Measurements from ENCODE around the gene GLP1R. TPM values are rescaled to one million over a fixed set of nuclear protein-coding genes. Genes with fewer than 3 reads are reported as not detected.

GLP1R gene
- total and polyA plus RNA-seq, 5 experiments from 2014 or later: not detected

DNA sequence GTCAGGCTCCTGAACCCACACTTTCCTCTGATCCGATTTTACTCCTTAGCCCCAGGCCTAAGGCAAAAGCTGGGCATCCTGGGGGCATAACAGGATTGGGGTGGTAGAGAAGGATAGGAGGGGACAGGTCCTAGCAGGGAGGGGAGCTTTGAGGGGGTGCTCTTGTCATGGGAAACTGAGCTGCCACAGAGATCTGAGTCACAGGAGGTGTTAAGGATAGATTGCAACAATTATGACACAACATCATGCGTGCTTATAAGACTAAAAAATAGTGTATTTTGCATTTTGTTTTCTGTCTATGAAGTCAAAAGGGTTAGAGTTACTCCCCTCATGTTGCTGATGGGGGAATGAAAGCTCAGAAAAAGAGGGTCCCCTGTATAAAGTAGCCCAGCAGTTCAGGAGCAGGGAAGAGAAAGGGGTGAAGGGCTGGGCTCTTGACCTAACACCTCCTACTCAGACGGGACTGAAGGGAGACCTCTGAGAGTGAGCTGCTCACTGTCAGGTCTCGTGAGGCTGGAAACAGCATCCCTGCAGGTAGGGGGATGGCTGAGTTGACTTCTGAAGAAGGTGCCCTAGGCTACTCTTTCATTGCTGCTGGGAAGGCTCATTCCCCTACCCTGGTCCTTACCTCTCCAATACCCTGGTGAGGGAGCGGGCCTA is 2.0 kb downstream of the GLP1R start:
- DNase-seq: no peak
- H3K27me3 Mint-ChIP-seq: peaks cover 12 to 57% (median 31%) of the 10 kb centered on the region in 5 donors

DNA sequence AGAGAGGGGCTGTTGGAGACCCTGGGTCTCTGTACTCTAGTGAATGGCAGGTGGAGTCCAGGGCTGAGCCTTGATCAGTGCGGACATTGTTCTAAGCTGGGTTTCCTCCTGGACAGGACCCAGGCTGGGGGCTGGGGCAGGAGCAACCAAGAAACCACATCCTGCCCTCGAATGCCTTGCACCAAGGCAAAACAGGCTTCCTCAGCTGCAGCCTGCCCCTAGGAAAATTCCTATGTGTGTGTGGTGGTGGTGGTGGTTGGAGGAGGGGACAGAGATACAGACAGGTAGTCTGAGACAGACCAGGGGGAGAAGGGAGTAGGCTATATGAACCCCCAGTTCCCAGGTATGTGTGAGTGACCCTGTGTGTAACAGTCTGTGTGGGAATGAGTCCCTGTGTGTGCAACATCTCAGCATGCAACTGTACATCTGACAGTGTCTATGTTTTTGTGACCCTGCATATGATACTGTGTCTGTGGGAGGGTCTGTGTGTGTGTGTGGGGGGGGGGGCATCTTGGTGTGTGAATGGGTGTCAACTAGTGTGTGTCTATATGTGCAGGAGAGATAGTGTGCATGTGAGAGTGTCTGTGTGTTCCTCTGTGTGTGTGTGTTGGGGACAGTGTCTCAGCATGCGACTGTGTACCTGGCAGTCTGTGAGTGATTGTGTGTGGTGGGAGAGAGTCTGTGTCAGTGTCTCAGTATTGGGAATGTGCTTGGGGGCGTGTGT is 3.0 kb downstream of the GLP1R start:
- no peaks in the 10 kb centered on the region for H3K36me3 Mint-ChIP-seq
- H3K4me1 Mint-ChIP-seq: peaks cover 17 to 36% (median 31%) of the 10 kb centered on the region in 4 donors
- ATAC-seq (no peak), DNase-seq (no peak)
- POLR2A ChIA-PET: no interaction called here
- H3K4me3 Mint-ChIP-seq: peak overlapping the region in 1 of 10 donors; percentile 1
- H3K27ac Mint-ChIP-seq: peak overlapping the region in 2 of 10 donors; percentile 12 to 24
- no peaks in the 10 kb centered on the region for H3K9me3 Mint-ChIP-seq
- H3K27me3 Mint-ChIP-seq: peaks cover 12 to 57% (median 33%) of the 10 kb centered on the region in 5 donors

More for the DNA sequence above, 2.0 kb downstream of the GLP1R start:
- Mint-ChIP-seq H3K27ac (peak overlapping the region in 1 of 10 donors; percentile 65), H3K9me3 (no peaks in the 10 kb centered on the region), H3K4me1 (peaks cover 17 to 36% (median 31%) of the 10 kb centered on the region in 4 donors), H3K4me3 (peak overlapping the region in 5 of 10 donors; percentile 4 to 84 (median 30)), H3K36me3 (no peaks in the 10 kb centered on the region)
- POLR2A ChIA-PET: no interaction called here
- ATAC-seq: no peak

- DNase-seq: no peak
- H3K27me3 Mint-ChIP-seq: peaks cover 8 to 57% (median 25%) of the 10 kb centered on the region in 5 donors
- H3K4me3 Mint-ChIP-seq: no peak overlapping the region
Observed at GRCh38 chr6:39053016-39053624, 4.5 kb downstream of the GLP1R start.

DNA sequence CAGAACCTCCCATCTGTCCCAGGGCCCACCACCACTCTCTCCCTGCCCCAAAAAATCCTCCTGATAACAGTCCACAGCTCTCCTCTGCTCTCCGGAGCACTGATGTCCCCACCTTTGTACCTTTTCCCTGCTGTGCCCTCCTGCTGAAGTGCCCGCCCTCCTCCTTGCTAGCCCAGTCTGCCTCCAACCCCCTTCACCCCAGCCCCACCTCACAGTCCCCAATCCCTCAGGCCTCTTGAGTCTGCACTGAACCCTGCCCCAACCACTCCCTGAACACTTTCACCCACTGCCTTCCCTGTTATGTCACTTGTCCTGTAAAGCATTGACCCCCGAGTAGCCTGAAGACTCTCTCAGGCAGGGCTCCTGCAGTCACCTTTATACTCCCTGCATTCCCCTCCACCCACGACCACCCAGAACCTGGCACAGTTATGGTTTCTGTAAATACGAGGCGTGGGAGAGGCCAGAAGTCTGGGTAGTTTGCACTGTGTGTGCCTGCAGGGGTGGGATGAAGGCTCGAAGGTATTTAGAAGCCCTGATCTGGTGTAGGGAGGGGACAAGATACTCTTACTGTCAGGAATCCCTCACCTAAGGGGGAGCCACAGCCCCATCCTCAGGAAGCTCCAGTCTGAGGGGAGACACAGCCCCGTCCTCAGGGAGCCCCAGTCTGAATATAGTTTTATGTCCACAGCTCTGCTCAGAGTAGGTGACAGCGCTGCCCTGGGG is 5.4 kb downstream of the GLP1R start:
- DNase-seq: no peak
- no peak overlapping the region for H3K27ac Mint-ChIP-seq
- no peaks in the 10 kb centered on the region for H3K9me3 Mint-ChIP-seq
- no peak overlapping the region for H3K4me3 Mint-ChIP-seq
- H3K4me1 Mint-ChIP-seq: peaks cover 17 to 34% (median 28%) of the 10 kb centered on the region in 4 donors
- ATAC-seq: no peak
- peaks cover 8 to 57% (median 26%) of the 10 kb centered on the region in 5 donors for H3K27me3 Mint-ChIP-seq
- POLR2A ChIA-PET: no interaction called here
- H3K36me3 Mint-ChIP-seq: no peaks in the 10 kb centered on the region

More at GRCh38 chr6:39053016-39053624, 4.5 kb downstream of the GLP1R start:
- POLR2A ChIA-PET: no interaction called here
- Mint-ChIP-seq H3K4me1 (peaks cover 17 to 36% (median 29%) of the 10 kb centered on the region in 4 donors), H3K9me3 (no peaks in the 10 kb centered on the region), H3K36me3 (no peaks in the 10 kb centered on the region), H3K27ac (peak overlapping the region in 1 of 10 donors; percentile 51)
- no peak for ATAC-seq

DNA sequence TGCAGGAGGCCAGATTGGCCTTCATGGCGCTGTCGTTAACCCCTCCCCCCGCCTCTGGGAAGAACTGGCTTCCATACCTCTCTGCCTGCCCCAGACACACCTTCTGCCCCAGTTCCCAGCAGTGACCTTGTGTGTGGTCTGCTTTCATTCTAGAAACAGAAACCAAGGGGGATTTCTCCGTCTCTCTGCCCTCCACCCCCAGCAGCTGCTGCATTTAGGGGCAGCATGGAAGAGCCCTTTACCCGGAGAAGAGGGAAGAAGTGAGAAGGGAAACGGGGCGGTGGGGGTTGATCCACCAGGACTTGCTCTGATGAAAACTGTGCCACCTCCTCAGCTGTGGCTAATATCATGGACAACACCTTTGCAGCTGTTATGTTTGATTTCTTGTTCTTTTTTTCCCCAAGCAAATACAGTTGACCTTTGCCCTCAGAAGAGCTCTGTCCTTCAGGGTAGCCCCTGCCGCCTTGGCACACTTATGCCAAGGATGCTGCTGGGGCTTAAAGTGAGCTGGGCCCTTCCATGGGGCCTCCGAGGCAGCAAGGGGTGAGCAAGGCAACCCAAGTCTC is 6.1 kb downstream of the GLP1R start:
- Mint-ChIP-seq H3K36me3 (no peaks in the 10 kb centered on the region), H3K27me3 (peaks cover 4 to 57% (median 19%) of the 10 kb centered on the region in 5 donors), H3K9me3 (no peaks in the 10 kb centered on the region), H3K27ac (no peak overlapping the region), H3K4me3 (no peak overlapping the region), H3K4me1 (peaks cover 15 to 28% (median 24%) of the 10 kb centered on the region in 4 donors)
- ATAC-seq (no peak), DNase-seq (no peak)
- POLR2A ChIA-PET: no interaction called here

DNA sequence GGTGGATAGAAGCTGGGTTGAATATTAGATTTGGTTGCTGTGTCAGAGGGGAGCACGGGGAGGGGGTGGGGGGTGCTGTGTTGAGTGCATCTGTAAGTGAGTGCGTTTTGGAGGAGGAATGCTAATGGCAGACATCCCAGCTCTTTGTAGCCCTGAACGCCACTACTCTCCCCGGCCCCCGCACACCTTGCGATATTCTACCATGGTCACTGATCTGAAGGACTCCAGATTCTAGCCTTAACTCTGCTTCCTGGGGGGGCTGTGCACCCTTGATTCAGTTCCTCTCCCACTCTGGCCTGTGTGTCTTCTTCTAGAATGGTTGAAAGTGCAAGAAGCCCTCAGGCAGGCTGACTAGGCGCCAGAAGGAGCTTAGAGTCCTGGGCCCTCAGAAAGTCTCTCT is 7.1 kb downstream of the GLP1R start:
- Mint-ChIP-seq H3K4me3 (no peak overlapping the region), H3K9me3 (no peaks in the 10 kb centered on the region), H3K36me3 (no peaks in the 10 kb centered on the region), H3K27me3 (peaks cover 4 to 57% (median 18%) of the 10 kb centered on the region in 5 donors), H3K4me1 (peaks cover 11 to 22% (median 18%) of the 10 kb centered on the region in 4 donors), H3K27ac (no peak overlapping the region)
- ATAC-seq: no peak
- DNase-seq: no peak
- POLR2A ChIA-PET: no interaction called here

- no peaks in the 10 kb centered on the region for H3K36me3 Mint-ChIP-seq
- DNase-seq (no peak), ATAC-seq (no peak)
- no peak overlapping the region for H3K4me3 Mint-ChIP-seq
- H3K9me3 Mint-ChIP-seq: no peaks in the 10 kb centered on the region
- POLR2A ChIA-PET: no interaction called here
- peaks cover 4 to 57% (median 15%) of the 10 kb centered on the region in 5 donors for H3K27me3 Mint-ChIP-seq
- H3K4me1 Mint-ChIP-seq: peaks cover 8 to 17% (median 14%) of the 10 kb centered on the region in 4 donors
- H3K27ac Mint-ChIP-seq: no peak overlapping the region
Observed at GRCh38 chr6:39056191-39056590, 7.6 kb downstream of the GLP1R start.

DNA sequence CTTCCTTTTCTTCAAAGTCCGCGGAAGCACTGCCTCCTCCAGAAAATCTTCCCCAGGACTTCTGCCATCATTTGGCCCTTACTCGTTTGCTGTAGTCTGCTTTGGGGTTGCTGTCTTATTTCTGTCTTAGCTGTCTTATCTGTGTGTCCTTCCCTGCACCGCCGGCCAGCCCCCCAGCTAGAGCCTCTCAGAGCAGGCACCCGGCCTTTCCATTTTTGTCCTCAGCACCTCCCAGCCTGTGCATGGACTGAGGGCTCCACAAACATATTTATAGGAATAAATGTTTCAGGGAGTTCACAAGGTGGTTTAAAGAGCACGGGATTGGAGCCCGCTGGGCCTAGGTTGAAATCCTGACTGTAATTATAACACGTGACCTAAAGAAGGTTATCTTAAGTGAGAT is 8.1 kb downstream of the GLP1R start:
- ATAC-seq: no peak
- Mint-ChIP-seq H3K4me1 (peaks cover 4 to 12% (median 10%) of the 10 kb centered on the region in 4 donors), H3K36me3 (no peaks in the 10 kb centered on the region), H3K27me3 (peaks cover 4 to 52% (median 14%) of the 10 kb centered on the region in 5 donors), H3K4me3 (no peak overlapping the region), H3K9me3 (no peaks in the 10 kb centered on the region), H3K27ac (no peak overlapping the region)
- no peak for DNase-seq
- POLR2A ChIA-PET: no interaction called here

- no peaks in the 10 kb centered on the region for H3K36me3 Mint-ChIP-seq
- H3K4me3 Mint-ChIP-seq: no peak overlapping the region
- peak overlapping the region in 1 of 10 donors; percentile 43 for H3K27ac Mint-ChIP-seq
- POLR2A ChIA-PET: no interaction called here
- peaks cover 0 to 6% (median 4%) of the 10 kb centered on the region in 4 donors for H3K4me1 Mint-ChIP-seq
- ATAC-seq (no peak), DNase-seq (no peak)
- H3K9me3 Mint-ChIP-seq: no peaks in the 10 kb centered on the region
- peaks cover 0 to 44% (median 14%) of the 10 kb centered on the region in 5 donors for H3K27me3 Mint-ChIP-seq
Observed at GRCh38 chr6:39057251-39058155, 8.9 kb downstream of the GLP1R start.

- POLR2A ChIA-PET: no interaction called here
- Mint-ChIP-seq H3K36me3 (no peaks in the 10 kb centered on the region), H3K9me3 (no peaks in the 10 kb centered on the region), H3K4me1 (peaks cover 0 to 1% (median 0%) of the 10 kb centered on the region in 4 donors), H3K4me3 (no peak overlapping the region), H3K27me3 (peaks cover 1 to 33% (median 14%) of the 10 kb centered on the region in 5 donors), H3K27ac (no peak overlapping the region)
- ATAC-seq (no peak), DNase-seq (no peak)
Observed at GRCh38 chr6:39058471-39059147, 10.0 kb downstream of the GLP1R start.
